HL-60/S4 treated with phorbol 12-myristate 13-acetate at 8.2 ng/mL for 4 days and 3 days (cell line): Measurements from ENCODE around the gene RAPGEF5.

ENCODE experiments used
- in situ Hi-C: fragments of 300-500 bp; cut with MboI; formaldehyde crosslinking; loops from 2 replicates; pipeline ENCODE4 v1.15.0; 2022; ENCODE audit warnings: low sequenced_read_pairs

RAPGEF5 gene, protein sequence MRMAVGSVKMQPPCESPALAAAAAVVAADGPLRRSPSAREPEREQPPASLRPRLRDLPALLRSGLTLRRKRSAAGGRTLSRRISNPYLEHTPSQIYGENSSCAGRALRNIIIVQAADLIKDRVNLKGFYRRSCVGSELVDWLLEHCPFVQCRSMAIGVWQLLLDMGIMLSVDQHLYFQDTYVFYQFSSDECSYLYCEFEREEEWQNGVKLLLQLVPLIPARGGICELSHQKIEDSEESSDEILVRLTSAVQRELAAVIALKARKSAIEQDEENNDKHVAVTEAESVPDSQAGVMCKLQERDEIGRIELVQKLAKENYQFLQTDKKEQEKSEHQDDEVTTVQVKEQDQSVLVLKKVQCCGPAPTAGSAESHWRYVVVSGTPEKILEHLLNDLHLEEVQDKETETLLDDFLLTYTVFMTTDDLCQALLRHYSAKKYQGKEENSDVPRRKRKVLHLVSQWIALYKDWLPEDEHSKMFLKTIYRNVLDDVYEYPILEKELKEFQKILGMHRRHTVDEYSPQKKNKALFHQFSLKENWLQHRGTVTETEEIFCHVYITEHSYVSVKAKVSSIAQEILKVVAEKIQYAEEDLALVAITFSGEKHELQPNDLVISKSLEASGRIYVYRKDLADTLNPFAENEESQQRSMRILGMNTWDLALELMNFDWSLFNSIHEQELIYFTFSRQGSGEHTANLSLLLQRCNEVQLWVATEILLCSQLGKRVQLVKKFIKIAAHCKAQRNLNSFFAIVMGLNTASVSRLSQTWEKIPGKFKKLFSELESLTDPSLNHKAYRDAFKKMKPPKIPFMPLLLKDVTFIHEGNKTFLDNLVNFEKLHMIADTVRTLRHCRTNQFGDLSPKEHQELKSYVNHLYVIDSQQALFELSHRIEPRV

DNA sequence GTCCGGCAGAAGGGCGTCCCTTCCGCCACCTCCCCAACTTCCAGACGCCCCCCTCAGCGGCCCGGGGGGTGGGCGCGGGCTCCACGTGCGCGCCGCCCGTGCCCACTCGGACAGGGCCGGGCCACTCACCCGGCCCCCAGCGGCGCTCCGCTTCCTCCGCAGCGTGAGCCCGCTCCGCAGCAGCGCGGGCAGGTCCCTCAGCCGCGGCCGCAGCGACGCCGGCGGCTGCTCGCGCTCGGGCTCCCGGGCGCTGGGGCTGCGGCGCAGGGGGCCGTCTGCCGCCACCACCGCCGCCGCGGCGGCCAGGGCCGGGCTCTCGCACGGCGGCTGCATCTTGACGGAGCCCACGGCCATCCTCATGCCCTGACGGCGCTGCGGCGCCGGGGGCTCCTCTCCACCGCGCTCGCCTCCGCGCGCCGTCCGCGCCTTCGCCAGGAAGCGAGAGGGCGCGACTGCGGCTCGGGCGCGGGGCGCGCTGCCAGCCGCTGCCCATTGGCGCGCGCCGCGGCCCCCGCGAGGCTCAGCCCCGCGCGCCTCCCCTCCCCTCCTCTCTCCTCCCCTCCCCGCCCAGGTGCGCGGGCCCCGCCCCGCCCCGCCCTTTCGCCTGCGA lies at the start of gene RAPGEF5:
Gene RAPGEF5 (minus strand): TSS at position 454 of the 610 bp plus-strand sequence. CDS start 94 bp downstream, at position 360.
- in situ Hi-C loops: no loop called here

DNA sequence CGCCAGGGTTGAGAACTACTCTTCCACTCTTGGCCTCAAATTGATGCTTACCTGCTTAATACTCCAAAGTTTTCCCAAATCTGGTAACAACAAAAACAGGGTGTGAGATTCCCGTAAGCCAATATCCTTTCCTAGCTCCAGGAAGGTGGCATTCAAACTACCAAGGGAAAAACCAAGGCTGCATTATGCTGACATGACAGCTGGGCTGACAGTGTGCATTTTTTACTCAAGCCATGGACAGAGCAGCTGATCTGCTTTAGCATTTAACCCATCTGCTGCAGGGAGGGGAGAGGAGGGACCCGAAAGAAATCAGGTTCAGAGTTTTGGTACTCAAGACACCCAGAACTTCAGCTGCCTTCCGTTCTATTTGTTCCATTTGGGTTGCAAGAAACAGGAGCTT lies 49.8 kb upstream of the RAPGEF5 start:
- in situ Hi-C loops: no loop called here

DNA sequence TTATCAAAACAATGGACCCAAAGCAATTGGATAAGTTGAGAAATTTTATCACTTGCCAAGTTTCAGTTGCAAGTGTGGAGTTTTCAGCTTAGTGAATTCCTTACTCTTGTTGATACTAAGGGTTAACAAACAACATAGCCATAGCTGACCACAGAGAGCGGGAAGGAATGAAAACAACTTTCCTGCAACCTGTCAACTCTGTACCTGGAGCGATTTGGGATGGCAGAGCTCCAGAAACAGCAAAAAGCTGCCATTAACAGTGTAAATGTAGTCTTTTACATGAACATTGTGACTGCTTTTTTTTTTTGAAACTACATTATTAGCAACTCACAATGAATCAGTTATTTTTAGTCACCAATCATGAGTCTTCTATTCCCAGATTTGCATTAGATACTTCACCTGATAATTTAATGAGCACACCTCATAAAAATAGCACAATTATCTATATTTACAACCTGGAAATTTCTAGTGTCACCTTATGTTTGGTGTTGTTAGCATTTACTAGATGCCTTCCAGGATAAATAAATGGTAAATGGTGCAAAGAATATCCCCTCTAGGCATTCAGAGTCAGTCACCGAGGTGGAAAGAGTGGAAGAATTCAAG lies 47.6 kb upstream of the RAPGEF5 start:
- in situ Hi-C loops: no loop called here

DNA sequence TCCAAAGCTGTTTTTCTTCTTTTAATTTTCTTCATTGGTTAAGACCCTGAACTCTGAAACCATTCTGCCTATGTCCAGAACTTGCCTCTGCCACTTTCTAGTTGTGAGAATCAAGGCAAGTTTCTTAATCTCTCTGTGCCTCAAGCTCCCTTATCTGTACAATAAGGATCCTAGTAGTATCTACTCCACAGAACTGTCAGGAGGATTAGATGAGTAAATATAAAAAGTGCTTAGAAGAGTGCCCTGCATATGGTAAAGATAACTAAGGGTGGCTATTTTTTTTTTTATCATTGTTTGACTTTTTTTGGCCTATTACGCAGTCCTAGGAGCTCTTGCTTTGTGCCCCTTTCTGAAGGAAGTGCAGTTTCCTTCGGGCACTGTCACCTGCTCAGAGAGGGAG lies 46.4 kb upstream of the RAPGEF5 start:
- in situ Hi-C loops: no loop called here

DNA sequence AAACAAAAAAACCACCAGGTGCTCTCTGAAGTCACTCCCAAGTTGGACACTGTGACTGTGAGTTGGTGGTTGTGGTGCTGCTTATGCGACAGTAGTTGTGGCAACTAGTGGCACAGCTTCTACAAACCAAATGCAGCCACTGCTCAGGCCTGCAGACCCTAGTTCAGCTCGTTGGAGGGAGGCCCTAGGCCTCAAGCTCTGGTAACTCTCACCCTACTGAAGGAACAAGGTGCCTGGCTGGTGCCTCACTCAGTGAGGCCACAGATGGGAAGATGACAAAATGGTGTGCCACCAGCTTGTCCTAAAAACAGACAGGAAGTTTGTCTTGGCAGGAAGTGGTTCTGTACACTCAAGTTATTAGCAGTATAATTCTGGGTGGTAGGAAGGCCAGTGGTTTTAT lies 45.3 kb upstream of the RAPGEF5 start:
- in situ Hi-C loops: no loop called here

DNA sequence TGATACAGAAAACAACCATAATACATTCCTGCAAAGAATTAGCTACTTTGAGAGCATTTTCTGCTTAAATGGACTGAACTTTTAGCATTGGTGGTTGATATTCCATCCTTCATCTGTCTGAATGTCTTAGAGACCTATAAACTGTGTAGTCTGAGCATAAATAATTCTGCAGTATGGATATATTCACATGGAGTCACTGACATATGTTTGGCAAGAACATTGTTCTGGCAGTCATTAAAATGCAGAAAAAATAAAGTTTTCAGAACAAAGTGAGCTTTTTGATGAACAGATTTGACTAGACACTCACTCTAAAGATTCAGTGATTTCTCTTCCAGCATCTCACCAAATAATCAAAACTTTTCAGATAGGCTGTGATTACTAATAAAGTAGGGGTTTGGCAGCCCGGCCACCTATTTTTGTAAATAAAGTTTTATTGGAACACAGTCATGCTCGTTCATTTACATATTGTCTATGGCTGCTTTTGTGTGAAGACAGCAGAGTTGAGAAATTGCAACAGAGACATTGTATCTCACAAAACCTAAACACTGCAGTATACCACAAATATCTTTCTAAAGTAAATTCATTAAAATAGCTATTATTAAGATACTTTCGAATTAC lies 44.1 kb upstream of the RAPGEF5 start:
- in situ Hi-C loops: no loop called here

DNA sequence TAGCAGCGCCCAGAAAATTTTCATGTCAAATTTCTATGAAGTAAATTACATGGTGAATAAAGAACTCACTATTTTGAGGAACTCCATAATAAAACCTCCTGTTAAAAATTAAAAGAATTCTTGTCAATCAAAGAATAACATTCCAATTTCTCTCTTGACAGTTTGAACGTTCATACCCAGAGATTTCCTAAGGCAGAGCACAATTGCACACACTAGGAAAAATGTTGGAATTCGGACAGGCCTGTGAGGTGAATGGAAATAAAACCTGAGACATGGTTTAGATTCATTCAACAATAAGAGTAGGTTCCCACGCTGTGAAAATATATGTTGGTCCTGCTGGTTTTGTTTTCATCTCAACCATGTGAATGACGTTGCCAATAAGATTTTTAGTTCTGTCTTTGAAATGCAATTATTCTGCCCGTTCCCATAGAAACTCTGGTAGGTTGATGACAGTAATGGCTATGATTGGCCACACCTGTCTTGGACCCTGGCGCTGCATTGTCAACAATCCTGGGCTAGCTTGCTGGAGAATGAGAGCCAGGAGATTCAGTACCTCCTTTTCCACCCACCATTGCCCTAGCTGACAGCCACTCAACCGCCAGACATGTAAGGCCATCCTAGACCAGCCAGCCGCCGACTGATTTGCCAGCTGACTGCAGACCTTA lies 43.3 kb upstream of the RAPGEF5 start:
- in situ Hi-C loops: no loop called here

DNA sequence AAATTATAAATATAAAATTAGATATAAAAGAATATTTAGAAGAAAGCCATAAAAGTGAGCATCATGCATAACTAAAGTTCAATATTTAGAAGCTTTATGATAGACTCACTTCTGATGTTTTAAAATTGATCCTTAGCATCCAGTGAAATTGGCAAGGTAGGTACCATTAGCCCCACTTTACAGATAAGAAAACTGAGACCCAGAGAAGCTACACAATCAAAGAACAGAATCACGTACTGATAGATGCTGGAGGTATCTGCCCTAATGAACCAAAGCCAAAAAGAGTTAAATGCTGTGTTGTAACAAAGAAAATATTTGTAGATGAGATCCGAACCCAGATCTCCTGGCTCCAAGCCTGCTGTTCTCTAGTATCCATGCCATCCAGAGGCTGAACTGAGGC lies 42.6 kb upstream of the RAPGEF5 start:
- in situ Hi-C loops: no loop called here

DNA sequence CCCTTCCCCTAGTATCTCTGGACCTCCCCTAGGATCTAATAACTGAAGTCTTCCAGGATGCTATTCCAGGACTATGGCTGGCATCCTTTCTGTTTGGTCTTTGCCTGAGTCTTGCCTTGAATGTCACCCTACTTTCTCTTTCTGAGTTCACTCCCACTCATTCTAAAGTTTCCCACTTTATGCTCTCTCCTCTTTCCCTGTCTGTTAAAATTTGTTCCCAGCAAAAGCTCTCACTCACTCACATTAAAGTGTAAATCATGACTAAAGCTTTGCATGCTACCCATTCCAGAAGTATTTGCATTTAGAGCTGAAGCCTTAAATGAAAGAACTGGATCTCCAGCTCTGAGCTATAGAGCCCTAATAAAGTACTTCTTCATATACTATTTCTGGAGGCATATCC lies 42.1 kb upstream of the RAPGEF5 start:
- in situ Hi-C loops: no loop called here

DNA sequence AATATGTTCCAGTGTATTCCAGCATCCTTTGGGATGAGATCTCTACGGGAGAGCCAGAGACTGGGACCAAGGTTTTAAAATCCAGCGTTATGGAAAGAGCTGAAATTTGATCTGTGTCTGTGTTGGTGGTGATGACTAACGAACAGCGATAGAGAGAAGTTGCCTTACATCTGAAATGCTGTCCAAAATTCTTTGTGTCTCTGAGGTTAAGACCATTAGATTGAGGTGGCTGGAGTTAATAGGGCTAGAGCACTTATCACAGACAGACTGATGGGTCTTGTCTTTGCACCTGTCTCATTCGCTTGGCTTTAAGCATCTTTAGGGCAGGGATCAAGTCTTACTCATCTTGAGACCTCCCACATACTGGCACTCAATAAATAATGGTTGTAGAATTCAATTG lies 41.0 kb upstream of the RAPGEF5 start:
- in situ Hi-C loops: no loop called here

DNA sequence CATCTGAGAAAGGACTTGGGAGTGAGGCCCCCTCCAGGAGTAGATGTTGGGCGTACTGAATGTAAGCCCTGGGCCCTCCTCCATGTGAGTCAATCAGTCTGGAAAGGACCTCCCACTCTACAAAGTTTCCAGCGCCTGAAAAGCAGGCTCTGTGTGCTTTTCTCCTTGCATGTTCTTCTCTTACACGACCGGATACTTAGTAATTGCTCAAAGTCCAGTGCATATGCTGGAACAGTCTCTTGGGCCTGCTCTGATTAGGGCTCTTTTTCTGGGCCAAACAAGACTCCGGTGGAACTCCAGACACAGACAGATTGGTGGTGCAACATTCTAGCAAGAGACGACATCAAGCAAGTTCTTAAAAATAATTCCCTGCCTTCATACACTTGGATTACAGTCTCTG lies 38.3 kb upstream of the RAPGEF5 start:
- in situ Hi-C loops: no loop called here

DNA sequence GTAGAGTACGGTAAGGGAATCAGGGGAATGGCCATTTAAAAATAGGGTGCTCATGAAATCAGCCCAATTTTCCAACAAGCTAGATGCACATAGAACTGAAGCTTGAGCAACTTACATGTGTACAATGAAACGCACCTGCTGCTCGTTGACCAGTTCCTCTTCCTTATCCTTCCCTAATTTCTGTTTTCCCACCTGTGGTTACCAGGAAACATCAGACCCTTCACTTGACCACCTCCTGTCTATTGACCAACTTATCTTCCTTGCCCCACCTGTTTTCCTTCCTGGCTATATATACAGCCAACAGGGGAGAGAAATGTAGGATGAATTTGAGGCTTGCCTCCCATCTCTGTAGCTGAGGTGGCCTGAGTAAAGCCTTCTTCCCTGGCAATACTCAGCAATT lies 37.8 kb upstream of the RAPGEF5 start:
- in situ Hi-C loops: no loop called here

DNA sequence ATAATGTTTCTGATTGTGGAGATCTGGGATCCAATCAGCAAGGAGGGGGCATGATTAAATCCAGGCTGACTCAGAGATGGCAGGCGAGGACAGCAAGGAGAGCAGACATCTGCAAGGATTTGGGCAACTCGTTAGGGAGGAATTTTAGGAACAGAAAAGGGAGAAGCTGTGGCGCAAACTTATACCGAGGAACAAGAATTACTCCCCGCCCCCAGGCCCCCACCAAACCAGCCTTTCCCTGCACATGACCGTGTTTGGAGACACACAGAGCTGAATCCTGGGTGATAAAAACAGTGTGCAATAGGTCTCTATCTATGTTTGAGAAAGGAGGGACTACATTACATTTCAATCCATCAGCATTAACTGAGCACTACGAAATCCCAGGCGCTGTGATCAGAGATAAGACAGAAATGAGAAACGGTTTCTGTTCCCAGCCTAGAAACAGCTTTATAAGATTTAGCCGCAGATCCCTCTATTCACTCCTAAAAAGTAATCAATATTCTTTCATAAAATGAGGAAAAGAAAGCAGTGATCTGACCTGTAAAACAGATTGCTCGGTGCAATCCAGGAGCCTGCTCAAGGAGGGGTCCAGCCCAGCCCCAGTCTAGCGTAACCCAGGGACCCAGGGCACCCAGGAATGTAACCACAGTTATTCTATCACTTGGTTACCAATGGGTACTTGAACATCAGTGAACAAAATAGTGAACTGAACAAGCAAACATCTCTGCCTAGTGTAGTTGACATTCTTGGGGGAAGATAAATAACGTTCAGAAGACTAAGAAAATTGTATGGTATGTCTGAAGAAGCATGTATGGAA lies 37.2 kb upstream of the RAPGEF5 start:
- in situ Hi-C loops: no loop called here

DNA sequence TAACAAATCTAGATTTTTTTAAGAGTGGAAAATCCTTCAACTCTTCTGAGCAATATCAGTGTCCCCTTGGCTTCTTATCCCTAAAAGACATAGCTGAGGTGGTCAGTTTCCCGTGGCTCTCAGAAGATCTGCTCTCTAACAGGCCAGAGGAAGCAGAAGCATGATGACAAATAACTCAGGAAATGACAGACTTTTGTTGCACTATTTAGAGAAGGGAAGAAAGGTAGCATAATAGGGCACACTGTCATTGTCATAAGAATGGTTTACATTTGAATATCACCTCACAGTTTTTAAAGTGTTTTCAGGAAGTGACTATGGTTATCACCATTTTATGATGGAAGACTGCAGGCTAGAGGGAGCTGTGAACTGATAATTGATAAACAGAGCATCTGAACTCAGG lies 33.6 kb upstream of the RAPGEF5 start:
- in situ Hi-C loops: no loop called here

DNA sequence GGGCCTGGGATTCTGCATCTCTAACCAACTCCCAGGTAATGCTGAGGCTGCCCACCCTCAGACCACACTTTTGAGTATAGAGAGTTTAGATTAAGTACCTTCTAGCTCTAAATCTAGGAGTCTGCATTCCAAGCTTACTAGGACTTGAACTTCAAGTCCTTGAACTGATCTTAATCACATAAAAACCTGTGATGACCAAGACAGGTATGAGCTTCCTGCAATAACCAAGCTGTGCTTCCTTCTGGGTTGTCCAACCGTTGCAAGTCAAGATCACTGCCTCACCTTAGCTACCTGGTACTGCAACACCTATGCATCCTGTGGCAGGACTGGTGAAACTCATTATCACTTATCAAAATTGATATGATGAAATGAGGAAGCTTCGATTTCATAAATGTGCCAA lies 32.9 kb upstream of the RAPGEF5 start:
- in situ Hi-C loops: no loop called here

DNA sequence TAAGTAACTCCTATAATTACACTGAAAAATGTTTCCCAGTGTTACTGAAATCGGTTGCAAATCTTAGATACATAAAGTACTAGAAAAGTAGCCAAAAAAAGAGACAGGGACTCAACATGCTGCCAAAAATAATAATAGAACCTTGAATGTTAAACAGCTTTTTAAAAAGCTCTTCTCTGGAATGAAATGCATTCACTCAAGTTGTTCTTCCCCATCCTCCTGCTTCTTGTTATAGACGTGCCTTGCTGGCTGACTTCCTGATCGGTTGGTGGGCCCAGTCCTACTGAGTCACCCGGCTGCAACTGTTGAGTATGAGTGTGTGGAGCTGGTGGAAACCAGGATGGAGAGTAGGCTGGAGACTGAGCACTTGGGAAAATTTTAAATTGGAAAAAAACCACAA lies 30.6 kb upstream of the RAPGEF5 start:
- in situ Hi-C loops: no loop called here

DNA sequence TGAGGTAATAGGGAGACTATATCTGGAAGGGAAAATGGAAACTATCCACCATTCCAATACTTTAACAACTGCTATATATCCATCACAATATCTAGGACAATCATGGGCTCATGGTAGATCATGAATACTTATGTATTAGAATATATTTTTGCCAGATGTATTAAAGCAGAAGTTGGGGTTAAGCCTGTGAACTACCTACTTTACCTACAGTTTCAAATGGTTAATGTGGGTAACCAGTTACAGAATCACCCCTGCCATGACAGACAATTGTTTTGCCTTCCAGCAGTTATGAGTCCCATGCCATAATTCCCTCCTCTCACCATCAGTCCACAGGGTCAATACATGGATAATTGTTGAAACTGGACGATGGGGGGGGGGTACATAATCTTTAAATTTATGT lies 29.9 kb upstream of the RAPGEF5 start:
- in situ Hi-C loops: no loop called here

DNA sequence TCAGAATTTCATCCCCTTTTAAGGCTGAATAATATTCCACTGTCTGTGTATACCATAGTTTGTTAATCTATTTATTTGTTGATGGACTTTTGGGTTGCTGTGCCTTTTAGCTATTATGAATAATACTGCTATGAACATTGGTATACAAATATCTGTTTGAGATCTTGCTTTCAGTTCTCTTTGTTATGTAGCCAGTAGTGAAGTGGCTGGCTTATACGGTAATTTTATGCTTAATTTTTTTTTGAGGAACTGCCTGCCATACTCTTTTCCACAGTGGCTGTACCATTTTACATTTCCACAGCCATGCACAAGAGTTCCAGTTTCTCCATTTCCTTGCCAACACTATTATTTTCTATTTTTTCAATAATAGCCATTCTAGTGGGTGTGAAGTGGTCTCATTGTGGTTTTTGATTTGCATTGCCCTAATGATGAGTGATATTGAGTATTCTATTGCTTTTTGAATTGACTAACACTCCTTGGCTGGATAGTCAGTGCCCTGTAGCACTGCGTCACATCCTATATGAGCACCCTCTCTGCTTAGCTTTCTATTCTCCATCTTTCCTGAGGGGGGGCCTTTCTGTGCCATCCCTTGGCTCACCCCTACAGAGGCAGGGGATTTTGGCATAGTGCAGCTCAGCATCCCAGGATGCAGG lies 29.4 kb upstream of the RAPGEF5 start:
- in situ Hi-C loops: no loop called here

DNA sequence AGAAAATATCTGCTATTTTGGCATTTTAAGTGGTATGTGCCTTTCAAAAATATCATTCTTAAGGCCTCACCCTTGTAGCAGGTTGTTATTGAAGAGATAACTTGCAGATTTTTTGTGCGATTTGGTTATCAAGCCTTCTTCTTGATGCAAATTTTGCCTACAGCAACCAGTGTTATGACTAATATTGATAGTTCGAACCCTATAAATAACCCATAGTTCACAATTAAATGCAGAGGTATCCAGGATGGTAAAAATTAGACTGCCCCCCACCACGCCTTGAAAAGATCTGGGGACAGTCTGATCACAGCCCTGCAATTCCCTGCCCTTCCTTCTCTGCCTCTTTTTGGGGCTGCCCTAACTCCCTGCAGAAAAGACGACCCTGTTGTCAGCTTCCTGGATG lies 28.4 kb upstream of the RAPGEF5 start:
- in situ Hi-C loops: no loop called here
